CD4-positive, alpha-beta T cell treated with Interferon alpha-2 for 1 hour (primary cell): ENCODE results near the gene RNF225.
"Not testable (repeated sequence)": the region's sequence is repeated elsewhere in the genome, so short reads cannot be mapped to it uniquely, and the experiment has no call there.

Experiments
- DNase-seq, 2 donors: peaks; one replicate each; pipeline ENCODE4 v3.0.0-alpha.2; 2020 to 2022

Gene RNF225

DNA sequence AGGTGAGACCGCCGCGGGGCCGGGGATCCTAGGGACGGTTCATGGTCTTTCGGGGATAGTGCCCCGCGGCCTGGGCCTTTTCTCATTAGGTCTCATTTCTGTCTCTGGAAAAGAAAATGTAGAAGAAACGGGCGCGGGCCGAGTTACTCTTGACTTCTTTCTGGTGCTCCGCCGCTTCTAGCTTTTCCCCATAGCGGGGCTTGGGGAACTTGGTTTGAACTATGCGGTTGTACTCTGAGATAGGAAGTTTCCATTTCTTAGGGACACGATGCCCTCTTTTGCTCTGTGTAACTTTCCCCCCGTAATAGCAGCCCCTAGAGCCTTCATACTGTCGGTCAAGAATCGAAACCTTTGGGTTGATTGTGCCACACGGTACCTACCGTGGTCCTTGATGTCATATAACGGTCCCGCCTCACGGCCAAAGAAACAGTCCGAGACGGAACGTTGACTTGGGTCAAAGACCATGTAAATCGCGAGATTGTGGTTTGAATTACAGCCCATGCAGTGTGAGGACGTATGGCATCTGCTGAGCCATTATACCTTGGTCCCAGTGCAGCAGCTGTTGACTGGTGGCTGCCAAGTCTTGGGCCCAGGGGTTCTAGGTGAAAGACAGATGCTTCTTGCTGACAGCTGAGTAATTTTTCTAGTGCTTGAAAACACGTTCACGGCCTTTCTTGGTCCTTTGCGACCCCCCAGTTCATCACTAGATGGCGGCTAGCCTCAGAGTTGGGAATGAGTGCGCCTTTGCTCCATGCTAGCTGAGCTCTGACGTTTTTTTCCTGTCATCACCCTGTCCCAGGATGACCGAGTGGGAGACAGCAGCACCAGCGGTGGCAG, 7.9 kb upstream of the RNF225 start:
- no peak for DNase-seq

- no peak for DNase-seq
Measured at GRCh38 chr19:58388175-58388526, 7.3 kb upstream of the RNF225 start.

GRCh38 chr19:58392945-58393724, 2.3 kb upstream of the RNF225 start:
- DNase-seq = no peak

GRCh38 chr19:58393725-58394033, 1.8 kb upstream of the RNF225 start:
- DNase-seq = no peak

GRCh38 chr19:58394821-58395219, 636 bp upstream of the RNF225 start:
- no peak for DNase-seq

- DNase-seq = no peak
Measured at GRCh38 chr19:58395979-58396627, 647 bp downstream of the RNF225 start.

GRCh38 chr19:58396691-58397532, 1.5 kb downstream of the RNF225 start:
- DNase-seq = no peak

GRCh38 chr19:58397533-58398037, 2.1 kb downstream of the RNF225 start:
- DNase-seq = no peak

GRCh38 chr19:58398087-58398486, 2.6 kb downstream of the RNF225 start:
- DNase-seq = no peak

DNA sequence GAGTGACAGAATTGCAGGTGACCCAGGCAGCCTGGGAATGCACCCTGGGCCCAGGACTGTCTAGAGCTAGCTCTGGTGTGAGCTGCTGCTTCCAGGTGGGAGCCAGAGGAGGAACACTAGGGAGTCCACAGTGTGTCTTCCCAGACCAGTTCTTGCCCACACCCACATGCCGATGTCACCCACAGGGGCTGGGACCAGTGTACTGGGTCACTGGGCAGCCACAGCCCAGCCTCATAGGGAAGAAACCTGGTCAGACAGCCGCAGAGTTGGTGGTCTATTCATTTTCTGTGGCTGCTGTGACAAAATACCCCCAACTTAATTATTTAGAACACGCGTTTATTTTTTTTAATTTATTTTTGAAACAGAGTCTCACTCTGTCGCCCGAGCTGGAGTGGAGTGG, 3.1 kb downstream of the RNF225 start:
- no peak for DNase-seq

- no peak for DNase-seq
Measured at GRCh38 chr19:58399903-58400302, 4.4 kb downstream of the RNF225 start.

- DNase-seq = no peak
Measured at GRCh38 chr19:58400316-58400915, 5.0 kb downstream of the RNF225 start.

DNA sequence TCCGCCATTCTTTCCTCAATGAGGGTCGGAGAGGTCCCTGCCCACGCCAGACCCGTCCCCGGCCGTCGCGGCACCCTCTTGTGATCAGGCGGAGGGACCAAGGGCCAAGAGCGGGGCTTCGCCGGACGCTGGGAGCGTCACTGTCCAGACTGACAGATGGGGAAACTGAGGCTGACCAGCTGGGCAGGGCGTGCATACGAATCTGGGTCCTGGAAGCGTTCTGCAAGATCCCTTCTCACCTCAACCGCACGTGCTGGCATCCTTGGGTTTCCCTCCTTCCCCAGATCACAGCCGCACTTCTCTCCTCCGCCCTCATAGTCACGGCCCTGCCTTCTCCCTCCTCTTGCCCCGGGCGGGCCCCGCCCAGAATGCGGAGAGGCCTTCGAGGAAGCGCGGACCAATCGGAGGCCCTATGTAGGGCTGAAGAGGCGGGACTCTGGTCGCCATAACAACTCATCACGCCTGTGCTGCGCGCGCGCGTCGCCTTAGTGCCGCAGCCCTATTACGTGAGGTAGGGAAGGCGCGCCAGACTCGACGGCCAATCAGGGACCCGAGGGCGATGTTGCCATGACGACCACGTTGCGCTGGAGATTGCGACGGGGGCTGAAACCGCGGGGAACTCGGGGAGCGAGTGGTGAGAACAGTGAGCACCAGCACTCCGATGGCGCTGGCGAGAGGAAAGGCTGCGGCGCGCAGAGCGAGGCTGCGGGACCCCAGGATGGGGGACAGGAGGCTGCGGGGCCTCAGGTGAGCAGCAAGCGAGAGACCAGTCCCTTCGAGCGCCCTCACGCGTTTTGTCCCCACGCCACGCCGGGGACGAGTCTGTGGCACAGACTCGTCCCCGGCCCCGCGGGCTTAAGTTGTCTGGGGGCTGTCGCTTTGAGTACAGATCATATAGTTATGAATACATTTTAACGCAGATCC, 5.7 kb downstream of the RNF225 start:
- peak; percentile 98 to 100 for DNase-seq

DNA sequence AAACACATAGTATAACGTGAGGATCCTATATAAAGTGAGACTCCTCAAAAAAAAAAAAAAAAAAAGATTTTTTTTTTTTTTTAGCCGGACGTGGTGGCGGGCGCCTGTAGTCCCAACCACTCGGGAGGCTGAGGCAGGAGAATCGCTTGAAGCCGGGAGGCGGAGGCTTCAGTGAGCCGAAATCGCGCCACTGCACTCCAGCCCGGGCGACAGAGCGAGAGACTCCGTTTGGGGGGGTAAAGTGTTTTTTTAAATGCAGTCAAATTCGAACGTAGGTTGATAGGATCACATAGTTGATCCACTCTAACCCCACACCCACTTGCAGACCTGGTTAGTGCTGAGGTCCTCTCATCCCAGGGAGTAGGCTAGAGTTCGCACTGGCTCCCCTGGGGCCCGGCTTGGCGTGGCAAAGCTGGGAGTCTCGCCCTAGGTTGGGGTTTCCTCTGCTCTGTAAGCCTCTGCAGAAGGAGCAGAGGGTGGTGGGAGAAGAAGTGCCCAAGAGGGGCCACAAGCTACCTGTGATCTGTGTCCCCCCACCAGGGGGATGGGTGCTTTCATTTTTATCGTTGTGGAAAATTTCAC, 6.5 kb downstream of the RNF225 start:
- peak in 1 of 2 donors; percentile 38 for DNase-seq

DNA sequence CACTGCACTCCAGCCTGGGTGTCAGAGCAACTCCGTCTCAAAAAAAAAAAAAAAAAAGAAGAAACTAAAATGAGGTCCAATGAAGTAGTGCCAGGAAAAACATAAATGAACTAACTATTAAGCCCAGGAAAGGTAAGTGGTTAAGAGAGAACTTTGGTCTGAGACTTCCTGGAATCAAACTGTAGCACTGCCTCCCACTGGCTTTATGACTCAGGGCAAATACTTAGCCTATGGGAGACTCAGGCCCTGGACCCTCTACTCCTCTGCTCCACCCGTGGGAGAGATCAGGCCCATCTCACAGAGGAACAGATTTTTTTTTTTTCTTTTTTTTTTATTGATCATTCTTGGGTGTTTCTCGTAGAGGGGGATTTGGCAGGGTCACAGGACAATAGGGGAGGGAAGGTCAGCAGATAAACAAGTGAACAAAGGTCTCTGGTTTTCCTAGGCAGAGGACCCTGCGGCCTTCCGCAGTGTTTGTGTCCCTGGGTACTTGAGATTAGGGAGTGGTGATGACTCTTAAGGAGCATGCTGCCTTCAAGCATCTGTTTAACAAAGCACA, 8.5 kb downstream of the RNF225 start:
- DNase-seq = not testable (repeated sequence)

DNA sequence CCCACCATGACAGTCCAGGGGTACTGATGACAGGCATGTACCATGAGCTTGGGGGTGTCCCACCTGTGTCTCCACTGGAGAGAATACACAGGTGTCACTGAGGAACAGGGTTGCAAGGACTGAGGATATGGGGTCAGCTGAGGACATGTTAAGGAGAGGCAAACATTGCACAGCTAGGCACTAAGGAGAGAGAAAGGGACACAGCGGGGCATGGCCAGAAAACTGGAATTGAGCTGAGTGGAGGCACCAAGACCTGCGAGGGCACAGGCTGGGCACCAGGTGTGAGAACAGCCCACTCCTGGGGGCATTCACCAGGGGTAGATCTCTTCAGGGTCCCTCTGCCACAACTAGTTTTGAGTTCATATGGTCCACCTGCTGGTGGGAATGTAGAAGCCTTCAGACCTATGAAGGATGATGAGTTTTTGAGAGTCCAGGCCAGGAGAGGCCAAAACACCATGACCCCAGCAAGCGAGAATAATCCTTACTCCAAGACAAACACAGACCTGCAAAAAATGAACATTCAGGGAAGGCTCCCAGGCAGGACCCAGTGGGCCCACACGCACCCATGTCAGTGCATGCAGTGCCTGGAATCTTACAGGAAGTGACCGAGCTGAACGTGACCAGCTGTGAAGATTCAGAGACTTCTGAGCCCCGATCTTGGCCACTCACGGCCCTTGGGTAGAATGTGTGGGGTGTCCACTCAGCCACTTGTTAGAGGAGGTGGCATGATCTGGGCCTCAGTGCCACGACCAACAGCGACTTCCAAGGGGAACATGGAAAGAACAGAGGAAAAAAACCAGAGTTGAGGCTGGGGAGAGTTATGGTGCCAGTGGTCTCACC, 11.6 kb downstream of the RNF225 start:
- no peak for DNase-seq

DNA sequence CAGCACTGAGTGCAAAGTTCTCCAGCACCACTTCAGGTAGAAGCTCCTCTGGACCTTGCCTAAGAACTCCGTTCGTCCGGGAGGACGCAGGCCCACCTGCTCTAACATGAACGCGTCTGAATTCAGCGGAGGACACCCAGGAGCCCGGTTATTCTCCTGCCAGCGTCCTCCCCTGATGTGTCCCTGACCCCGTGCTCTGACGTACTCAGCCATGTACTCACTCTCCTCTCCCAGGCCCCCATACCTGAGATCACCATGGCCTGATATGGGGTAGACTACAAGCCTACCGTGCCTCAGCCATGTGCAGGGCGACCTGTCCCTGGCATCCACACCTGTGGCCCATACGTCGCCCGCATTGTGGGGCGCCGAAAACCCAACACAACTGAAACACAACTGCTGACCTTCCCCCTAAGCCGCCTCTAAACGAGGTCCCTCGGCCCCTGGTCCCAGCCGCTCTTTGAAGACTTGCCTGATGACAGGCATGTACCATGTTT, 12.2 kb downstream of the RNF225 start:
- no peak for DNase-seq

DNA sequence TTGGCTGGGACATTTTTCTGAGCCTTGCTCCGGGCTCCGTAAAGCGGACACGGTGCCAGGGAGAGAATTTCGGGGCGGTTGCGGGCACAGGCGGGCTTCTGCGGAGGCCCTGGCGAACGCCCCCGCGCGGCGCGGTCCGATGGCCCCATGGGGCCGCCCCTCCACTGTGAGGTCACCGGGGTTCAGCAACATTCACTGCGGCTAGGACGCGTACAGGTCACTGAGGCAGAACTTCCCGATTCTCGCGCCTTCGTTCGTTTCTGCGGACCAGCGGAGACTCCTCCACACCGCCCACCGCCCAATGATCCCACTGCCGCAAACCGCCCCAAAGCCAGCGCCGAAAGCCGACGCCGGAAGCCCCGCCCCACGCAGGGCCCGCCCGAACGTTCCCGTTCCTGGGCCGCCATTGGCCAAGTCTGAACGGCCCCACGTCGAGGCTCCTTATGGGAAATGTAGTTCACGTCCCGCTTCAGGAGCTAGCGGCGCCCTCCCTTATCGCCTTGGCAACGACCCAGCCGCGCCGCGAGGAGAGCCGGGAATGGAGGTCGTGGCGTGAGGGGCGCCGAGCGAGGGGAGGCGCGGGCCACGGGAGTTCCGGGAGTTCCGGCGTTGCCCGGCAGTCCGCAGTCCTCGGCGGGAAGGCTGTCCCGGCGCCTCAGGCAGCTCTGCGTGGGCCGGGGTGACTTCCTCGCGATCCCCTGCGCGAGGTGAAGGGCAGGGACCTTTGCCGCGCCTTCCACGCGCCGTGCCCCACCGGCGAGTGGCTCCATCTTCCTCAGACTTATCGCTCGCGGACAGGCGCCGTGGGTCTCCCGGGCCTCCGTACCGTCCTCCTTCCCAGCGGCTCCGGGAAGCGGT, 12.9 kb downstream of the RNF225 start, which contains the start of gene ZNF584:
Gene ZNF584, plus strand, starts transcription at position 498 of the 858 bp plus-strand sequence. CDS start 499 bp downstream, outside the sequence.
- DNase-seq = peak; percentile 91 to 95
